ENCODE measurements around the gene PLXND1. TPM values are rescaled to one million over a fixed set of nuclear protein-coding genes. Genes with fewer than 3 reads are reported as not detected.

Gene PLXND1
- total RNA-seq, 1 donor from 2014 or later = 56.9 TPM

GRCh38 chr3:129603991-129604749 is 2.3 kb downstream of the PLXND1 start:
- Mint-ChIP-seq H3K9me3 (no peaks in the 10 kb centered on the region), H3K4me1 (ENCODE audit: unreplicated experiment) (peaks cover 44% of the 10 kb centered on the region), H3K27me3 (peaks cover 24% of the 10 kb centered on the region), H3K36me3 (no peaks in the 10 kb centered on the region), H3K4me3 (peak overlapping the region; percentile 81), H3K27ac (peak overlapping the region; percentile 39)
- DNase-seq (ENCODE audit: extremely low spot score, unreplicated experiment) = no peak
- TF ChIP-seq CTCF (conservative IDR thresholded peaks at IDR 0.05) = no peak

DNA sequence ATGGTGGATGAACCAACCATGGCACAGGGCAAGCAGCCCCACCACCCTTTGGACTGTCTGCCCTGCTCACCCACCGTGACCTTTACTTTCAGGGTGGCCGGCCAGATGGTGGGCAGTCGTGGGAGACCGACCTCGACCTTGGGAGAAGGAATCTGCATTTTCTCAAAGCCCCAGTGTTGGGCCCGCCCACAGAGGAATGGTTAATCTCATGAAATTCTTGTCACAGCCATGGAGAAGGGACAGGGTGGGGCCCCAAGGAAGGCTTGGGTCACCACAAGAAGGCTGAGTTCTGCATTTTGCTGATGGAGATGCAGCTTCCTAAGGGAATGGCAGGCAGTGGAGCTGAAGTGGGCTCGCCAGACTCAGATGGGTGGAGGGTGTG is 2.9 kb downstream of the PLXND1 start:
- TF ChIP-seq CTCF (conservative IDR thresholded peaks at IDR 0.05) = no peak
- peak overlapping the region; percentile 36 for H3K27ac Mint-ChIP-seq
- H3K27me3 Mint-ChIP-seq = peaks cover 22% of the 10 kb centered on the region
- no peaks in the 10 kb centered on the region for H3K36me3 Mint-ChIP-seq
- peak overlapping the region; percentile 81 for H3K4me3 Mint-ChIP-seq
- H3K4me1 Mint-ChIP-seq (ENCODE audit: unreplicated experiment) = peaks cover 44% of the 10 kb centered on the region
- H3K9me3 Mint-ChIP-seq = no peaks in the 10 kb centered on the region
- DNase-seq (ENCODE audit: extremely low spot score, unreplicated experiment) = no peak

- Mint-ChIP-seq H3K27ac (peak overlapping the region; percentile 36), H3K4me3 (peak overlapping the region; percentile 81), H3K4me1 (ENCODE audit: unreplicated experiment) (peaks cover 44% of the 10 kb centered on the region)
Measured at GRCh38 chr3:129602730-129603560, 3.5 kb downstream of the PLXND1 start.

GRCh38 chr3:129602309-129602708 is 4.2 kb downstream of the PLXND1 start:
- no peak for DNase-seq (ENCODE audit: extremely low spot score, unreplicated experiment)
- Mint-ChIP-seq H3K36me3 (no peaks in the 10 kb centered on the region), H3K27ac (peak overlapping the region; percentile 7), H3K4me3 (peak overlapping the region; percentile 1), H3K4me1 (ENCODE audit: unreplicated experiment) (peaks cover 44% of the 10 kb centered on the region), H3K9me3 (no peaks in the 10 kb centered on the region), H3K27me3 (peaks cover 17% of the 10 kb centered on the region)
- TF ChIP-seq CTCF (conservative IDR thresholded peaks at IDR 0.05) = no peak

More at GRCh38 chr3:129602730-129603560, 3.5 kb downstream of the PLXND1 start:
- Mint-ChIP-seq H3K27me3 (peaks cover 19% of the 10 kb centered on the region), H3K36me3 (no peaks in the 10 kb centered on the region), H3K9me3 (no peaks in the 10 kb centered on the region)
- no peak for TF ChIP-seq CTCF (conservative IDR thresholded peaks at IDR 0.05)
- DNase-seq (ENCODE audit: extremely low spot score, unreplicated experiment) = no peak

GRCh38 chr3:129601713-129602112 is 4.8 kb downstream of the PLXND1 start:
- no peaks in the 10 kb centered on the region for H3K9me3 Mint-ChIP-seq
- H3K27ac Mint-ChIP-seq = peak overlapping the region; percentile 56
- peaks cover 44% of the 10 kb centered on the region for H3K4me1 Mint-ChIP-seq (ENCODE audit: unreplicated experiment)
- no peak for TF ChIP-seq CTCF (conservative IDR thresholded peaks at IDR 0.05)
- DNase-seq (ENCODE audit: extremely low spot score, unreplicated experiment) = no peak
- H3K4me3 Mint-ChIP-seq = no peak overlapping the region
- H3K27me3 Mint-ChIP-seq = peaks cover 12% of the 10 kb centered on the region
- H3K36me3 Mint-ChIP-seq = no peaks in the 10 kb centered on the region
